M059J (cell line): ENCODE results near the gene LTB. TPM values are rescaled to one million over a fixed set of nuclear protein-coding genes. Genes with fewer than 3 reads are reported as not detected.
A peak's percentile ranks its signal among the peaks of the same experiment; 100 is the strongest.

ENCODE experiments used
- DNase-seq: peaks from one replicate; pipeline ENCODE4 v3.0.0-alpha.2; 2012; ENCODE audit warnings: low read depth
- total RNA-seq: library from RNA; depleted of rRNA; stranded (reverse); fragments of >200 nt; shearing (Covaris generic); gene quantifications from 2 replicates; pipeline ENCODE4 v1.2.3, GENCODE V29; 2014

Gene LTB
- total RNA-seq, 1 experiment from 2014 or later, result 2.1 TPM

DNA sequence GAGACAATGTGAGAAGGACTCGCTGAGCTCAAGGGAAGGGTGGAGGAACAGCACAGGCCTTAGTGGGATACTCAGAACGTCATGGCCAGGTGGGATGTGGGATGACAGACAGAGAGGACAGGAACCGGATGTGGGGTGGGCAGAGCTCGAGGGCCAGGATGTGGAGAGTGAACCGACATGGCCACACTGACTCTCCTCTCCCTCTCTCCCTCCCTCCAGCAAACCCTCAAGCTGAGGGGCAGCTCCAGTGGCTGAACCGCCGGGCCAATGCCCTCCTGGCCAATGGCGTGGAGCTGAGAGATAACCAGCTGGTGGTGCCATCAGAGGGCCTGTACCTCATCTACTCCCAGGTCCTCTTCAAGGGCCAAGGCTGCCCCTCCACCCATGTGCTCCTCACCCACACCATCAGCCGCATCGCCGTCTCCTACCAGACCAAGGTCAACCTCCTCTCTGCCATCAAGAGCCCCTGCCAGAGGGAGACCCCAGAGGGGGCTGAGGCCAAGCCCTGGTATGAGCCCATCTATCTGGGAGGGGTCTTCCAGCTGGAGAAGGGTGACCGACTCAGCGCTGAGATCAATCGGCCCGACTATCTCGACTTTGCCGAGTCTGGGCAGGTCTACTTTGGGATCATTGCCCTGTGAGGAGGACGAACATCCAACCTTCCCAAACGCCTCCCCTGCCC is 5.2 kb downstream of the LTB start:
- DNase-seq, result no peak

DNA sequence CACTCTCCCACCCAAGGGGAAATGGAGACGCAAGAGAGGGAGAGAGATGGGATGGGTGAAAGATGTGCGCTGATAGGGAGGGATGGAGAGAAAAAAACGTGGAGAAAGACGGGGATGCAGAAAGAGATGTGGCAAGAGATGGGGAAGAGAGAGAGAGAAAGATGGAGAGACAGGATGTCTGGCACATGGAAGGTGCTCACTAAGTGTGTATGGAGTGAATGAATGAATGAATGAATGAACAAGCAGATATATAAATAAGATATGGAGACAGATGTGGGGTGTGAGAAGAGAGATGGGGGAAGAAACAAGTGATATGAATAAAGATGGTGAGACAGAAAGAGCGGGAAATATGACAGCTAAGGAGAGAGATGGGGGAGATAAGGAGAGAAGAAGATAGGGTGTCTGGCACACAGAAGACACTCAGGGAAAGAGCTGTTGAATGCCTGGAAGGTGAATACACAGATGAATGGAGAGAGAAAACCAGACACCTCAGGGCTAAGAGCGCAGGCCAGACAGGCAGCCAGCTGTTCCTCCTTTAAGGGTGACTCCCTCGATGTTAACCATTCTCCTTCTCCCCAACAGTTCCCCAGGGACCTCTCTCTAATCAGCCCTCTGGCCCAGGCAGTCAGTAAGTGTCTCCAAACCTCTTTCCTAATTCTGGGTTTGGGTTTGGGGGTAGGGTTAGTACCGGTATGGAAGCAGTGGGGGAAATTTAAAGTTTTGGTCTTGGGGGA is 6.1 kb downstream of the LTB start:
- no peak for DNase-seq

GRCh38 chr6:31575335-31575901 is 6.8 kb downstream of the LTB start, which contains the start of gene TNF:
TSS of gene TNF (plus strand) at chr6:31575565. CDS start at chr6:31575742, 177 bp downstream.
- no peak for DNase-seq

- no peak for DNase-seq
These were observed 7.8 kb downstream of the LTB start for GRCh38 chr6:31574106-31575061.

GRCh38 chr6:31573239-31574105 is 8.8 kb downstream of the LTB start:
- DNase-seq, result no peak

- DNase-seq, result no peak
These were observed 9.9 kb downstream of the LTB start, which contains the start of gene LTA for GRCh38 chr6:31572041-31572911. TSS of gene LTA (plus strand) at chr6:31572289. CDS start at chr6:31572743, 454 bp downstream.

DNA sequence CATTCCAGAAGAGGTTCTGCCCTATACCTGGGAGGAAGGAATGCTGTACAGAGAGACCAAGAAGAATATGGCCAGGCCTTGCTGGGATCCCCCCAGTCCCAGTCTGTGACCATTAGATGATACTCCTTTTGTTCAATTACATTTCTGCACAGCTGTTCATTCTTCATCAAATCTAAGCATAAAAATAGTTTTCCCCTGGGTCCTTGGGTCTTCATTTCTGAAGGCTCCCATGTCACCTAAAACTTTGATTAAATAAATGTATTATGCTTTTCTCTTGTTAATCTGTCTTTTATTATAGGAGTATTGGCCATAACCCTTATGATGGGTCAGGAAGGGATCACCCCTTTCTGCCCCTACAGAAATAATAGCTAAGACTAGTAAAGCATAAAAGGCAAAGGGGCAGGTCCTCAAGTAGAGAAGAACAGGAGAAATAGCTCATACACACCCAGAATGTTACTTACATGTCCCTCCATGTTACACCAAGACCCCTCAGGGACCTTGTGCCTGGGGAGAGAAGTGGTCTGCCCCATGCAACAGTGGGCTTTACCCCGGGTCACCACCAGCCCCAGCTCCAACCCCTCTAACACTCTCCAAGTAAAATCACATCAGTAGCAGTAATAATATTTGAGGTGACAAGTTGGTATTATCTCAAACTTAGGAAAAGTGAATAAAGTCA is 12.2 kb downstream of the LTB start:
- DNase-seq, result no peak

DNA sequence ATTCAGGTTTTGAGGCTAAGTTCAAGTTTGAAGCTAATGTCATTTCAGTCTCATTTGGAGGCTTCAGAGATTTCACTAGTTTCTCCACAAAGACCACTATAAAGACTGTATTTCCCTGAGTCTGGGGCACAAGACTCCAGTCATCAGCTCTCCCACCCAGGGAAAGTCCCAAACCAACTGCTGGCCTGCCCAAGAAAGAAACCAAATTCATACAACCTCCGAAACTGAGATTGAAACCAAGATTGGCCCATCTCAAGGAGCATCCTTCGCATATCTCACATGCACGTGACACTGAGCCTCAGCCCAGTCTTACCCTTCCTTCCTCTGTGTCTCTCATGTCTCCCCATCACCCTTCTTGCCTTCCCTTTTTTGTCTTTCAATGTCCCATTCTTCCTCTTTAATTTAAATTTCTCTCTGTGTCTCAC is 13.7 kb downstream of the LTB start:
- DNase-seq, result no peak

GRCh38 chr6:31567531-31568370 is 14.5 kb downstream of the LTB start:
- DNase-seq, result no peak

DNA sequence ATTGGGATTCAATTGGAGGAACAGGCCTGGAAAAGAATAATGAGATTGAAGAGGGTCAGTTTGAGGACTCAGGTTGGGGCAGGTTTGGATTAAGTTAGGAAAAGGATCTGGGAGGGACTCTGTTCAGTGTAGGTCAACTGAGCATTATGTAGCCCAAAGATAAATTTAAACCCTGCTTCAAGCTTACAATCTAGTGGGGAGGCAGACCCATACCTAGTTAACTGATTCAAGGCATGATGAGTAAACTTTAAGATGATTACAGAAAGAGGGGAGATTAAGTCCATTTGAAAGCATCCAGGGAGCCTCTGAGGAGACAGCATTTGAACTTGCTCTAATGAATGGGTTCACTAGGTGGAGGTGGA is 21.5 kb downstream of the LTB start:
- DNase-seq, result no peak

- DNase-seq, result peak; percentile 98
These were observed 22.1 kb downstream of the LTB start for GRCh38 chr6:31559958-31560696.

- no peak for DNase-seq
These were observed 22.6 kb downstream of the LTB start for GRCh38 chr6:31559606-31559957.

- peak; percentile 26 for DNase-seq
These were observed 23.4 kb downstream of the LTB start for GRCh38 chr6:31558631-31559500.

GRCh38 chr6:31558318-31558625 is 24.0 kb downstream of the LTB start:
- no peak for DNase-seq

GRCh38 chr6:31557443-31558317 is 24.5 kb downstream of the LTB start:
- no peak for DNase-seq

DNA sequence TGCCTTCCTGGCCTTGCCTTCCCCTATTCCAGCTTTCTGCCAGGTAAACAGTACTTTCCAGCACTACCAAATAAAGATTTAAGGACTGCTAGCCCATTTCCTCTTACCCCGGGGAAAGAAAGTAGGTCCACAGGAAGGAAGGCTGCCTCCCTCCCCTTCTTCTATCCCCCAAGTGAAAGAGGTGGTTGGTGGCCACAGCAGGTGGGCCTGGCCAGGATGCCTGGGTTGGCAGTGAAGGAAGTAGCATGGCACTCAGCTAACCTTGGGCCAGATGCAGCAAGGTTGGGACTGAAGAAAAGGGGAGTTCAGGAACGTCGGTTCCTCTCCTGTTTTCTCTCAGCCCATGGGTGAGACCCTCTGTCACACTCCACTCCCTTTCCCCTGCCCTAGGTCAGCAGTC is 25.9 kb downstream of the LTB start:
- no peak for DNase-seq
